Measurements from ENCODE around the gene PTH2R.

DNA sequence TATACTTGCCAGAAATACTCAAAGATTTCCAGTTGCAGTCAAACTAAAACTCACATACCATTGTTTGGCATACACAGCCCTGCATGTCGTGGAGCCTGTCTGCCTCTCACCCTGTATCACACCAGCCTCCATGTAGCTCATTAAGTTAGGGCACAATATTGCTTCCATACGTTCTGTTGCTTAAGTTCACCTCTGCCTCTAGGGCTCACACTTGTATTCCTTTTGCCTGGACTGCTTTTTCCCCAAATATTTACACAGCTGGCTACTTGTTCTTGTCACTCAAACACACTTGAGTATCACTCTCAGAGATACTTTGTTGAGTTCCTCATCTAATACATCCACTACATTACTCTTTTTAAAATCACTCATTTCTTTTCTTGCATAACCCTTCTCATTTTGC, 83.1 kb downstream of the PTH2R start:
- TF ChIP-seq, protein P1, sequence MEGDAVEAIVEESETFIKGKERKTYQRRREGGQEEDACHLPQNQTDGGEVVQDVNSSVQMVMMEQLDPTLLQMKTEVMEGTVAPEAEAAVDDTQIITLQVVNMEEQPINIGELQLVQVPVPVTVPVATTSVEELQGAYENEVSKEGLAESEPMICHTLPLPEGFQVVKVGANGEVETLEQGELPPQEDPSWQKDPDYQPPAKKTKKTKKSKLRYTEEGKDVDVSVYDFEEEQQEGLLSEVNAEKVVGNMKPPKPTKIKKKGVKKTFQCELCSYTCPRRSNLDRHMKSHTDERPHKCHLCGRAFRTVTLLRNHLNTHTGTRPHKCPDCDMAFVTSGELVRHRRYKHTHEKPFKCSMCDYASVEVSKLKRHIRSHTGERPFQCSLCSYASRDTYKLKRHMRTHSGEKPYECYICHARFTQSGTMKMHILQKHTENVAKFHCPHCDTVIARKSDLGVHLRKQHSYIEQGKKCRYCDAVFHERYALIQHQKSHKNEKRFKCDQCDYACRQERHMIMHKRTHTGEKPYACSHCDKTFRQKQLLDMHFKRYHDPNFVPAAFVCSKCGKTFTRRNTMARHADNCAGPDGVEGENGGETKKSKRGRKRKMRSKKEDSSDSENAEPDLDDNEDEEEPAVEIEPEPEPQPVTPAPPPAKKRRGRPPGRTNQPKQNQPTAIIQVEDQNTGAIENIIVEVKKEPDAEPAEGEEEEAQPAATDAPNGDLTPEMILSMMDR (conservative IDR thresholded peaks at IDR 0.05; ENCODE audit: low read depth, low read length): no peak
- TF ChIP-seq RCOR1 (IDR thresholded peaks at IDR 0.05; ENCODE audit: insufficient replicate concordance, low read length) (no peak), RFX5 (IDR thresholded peaks at IDR 0.05; ENCODE audit: low read depth, low read length) (no peak), MXI1 (IDR thresholded peaks at IDR 0.05; ENCODE audit: borderline replicate concordance, low read depth, low read length) (no peak), POLR2A (IDR thresholded peaks at IDR 0.05; ENCODE audit: low read depth, low read length) (no peak), SMC3 (IDR thresholded peaks at IDR 0.05; ENCODE audit: low read depth, low read length) (no peak), RAD21 (IDR thresholded peaks at IDR 0.05; ENCODE audit: low read length) (no peak), MAFK (IDR thresholded peaks at IDR 0.05; ENCODE audit: low read depth, low read length) (no peak), FOS (IDR thresholded peaks at IDR 0.05; ENCODE audit: low read depth, low read length) (no peak), NFE2L2 (IDR thresholded peaks at IDR 0.05; ENCODE audit: low read depth, low read length) (no peak), CHD1 (IDR thresholded peaks at IDR 0.05; ENCODE audit: low read depth, low read length) (no peak)
- TF ChIP-seq, protein P2, sequence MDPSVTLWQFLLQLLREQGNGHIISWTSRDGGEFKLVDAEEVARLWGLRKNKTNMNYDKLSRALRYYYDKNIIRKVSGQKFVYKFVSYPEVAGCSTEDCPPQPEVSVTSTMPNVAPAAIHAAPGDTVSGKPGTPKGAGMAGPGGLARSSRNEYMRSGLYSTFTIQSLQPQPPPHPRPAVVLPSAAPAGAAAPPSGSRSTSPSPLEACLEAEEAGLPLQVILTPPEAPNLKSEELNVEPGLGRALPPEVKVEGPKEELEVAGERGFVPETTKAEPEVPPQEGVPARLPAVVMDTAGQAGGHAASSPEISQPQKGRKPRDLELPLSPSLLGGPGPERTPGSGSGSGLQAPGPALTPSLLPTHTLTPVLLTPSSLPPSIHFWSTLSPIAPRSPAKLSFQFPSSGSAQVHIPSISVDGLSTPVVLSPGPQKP (IDR thresholded peaks at IDR 0.05; ENCODE audit: borderline replicate concordance, low read depth, low read length): no peak
- TF ChIP-seq, protein P3, sequence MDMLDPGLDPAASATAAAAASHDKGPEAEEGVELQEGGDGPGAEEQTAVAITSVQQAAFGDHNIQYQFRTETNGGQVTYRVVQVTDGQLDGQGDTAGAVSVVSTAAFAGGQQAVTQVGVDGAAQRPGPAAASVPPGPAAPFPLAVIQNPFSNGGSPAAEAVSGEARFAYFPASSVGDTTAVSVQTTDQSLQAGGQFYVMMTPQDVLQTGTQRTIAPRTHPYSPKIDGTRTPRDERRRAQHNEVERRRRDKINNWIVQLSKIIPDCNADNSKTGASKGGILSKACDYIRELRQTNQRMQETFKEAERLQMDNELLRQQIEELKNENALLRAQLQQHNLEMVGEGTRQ (IDR thresholded peaks at IDR 0.05; ENCODE audit: low read depth, low read length): no peak

Data from IMR-90 (cell line).